NCI-H460 (cell line): Measurements from ENCODE around the gene PARD3. TPM values are rescaled to one million over a fixed set of nuclear protein-coding genes. Genes with fewer than 3 reads are reported as not detected.

Experiments
- DNase-seq: peaks from one replicate; pipeline ENCODE4 v3.0.0-alpha.2; 2016; ENCODE audit warnings: low read depth; ENCODE audit errors: extremely low read depth
- total RNA-seq: library from RNA; depleted of rRNA; stranded (reverse); fragments of >200 nt; shearing (Covaris generic); gene quantifications from 2 replicates; pipeline ENCODE4 v1.2.3, GENCODE V29; 2014

PARD3 gene
- total RNA-seq, 1 experiment from 2014 or later = 75.1 TPM

DNA sequence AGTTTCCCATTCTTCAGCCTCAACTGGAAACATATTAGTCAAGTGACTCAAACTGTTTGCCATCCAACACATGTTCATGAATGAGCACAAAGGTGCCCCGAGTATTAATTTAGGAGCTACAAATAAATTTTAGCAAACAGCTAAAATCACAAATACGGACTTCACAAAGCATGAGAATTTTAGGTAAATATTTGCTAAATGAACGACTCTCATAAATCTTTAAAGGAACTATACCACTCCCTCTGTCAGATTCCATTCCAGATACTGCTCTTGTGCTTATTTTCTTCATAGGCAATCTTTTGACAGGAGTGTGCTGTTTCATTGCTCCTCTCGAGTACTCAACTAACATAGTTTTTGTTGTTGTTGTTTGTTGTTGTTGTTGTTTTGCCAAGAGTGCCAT is 330.9 kb downstream of the PARD3 start:
- DNase-seq = no peak

DNA sequence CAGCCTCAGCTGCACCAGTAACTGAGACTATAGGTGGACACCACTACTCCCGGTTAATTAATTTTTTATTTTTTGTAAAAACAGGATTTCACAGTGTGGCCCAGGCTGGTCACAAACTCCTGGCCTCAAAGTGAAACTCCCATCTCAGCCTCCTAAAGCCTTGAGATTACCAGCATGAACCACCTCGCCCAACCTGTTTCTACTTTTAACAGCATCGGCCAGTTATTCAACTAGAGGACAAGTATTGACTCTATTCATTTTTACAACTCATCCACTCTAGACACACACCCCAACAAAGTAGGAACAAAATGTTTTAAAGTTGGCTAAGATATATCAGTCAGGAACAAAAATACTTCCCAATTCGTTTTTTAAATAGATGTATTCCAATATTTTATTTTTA is 334.8 kb downstream of the PARD3 start:
- DNase-seq = no peak

GRCh38 chr10:34479520-34480179 is 335.4 kb downstream of the PARD3 start:
- no peak for DNase-seq

- DNase-seq = no peak
These were observed 337.8 kb downstream of the PARD3 start for GRCh38 chr10:34477249-34477648.

DNA sequence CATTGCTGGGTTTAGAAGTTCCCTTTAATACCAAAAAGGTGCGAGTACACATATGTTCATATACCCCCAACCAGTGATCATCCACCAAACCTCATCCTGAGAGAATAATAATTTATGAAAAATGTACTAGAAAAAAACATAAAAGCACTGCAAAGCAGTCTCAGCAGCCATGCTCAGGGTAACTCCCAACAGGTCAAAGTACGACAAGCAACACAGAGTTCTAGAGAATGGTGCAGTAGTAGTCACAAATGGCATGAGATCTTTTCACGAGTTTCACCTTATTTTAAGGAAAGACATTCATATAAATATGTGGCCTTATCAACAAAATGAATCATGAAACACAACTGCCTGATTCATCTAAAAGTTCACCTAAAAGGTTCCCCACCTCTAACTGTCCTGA is 338.5 kb downstream of the PARD3 start:
- DNase-seq = no peak

GRCh38 chr10:34475786-34476185 is 339.3 kb downstream of the PARD3 start:
- no peak for DNase-seq

DNA sequence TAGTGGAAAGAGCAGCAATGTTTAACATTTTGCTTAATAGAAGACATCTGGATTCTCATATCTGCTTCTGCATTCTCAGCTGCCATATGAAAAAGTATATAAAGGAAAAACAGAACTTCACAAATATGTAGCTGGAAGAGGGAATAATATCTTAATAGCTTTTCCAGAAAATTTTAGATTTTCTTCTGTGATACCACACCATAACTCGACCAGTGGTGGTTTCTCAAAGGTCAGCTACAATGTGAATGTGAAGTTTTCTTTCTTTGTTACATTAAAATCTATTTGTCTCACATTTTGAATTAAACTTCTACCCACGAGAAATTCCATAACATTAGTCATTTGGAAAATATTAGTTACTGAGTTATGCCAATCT is 339.8 kb downstream of the PARD3 start:
- no peak for DNase-seq

DNA sequence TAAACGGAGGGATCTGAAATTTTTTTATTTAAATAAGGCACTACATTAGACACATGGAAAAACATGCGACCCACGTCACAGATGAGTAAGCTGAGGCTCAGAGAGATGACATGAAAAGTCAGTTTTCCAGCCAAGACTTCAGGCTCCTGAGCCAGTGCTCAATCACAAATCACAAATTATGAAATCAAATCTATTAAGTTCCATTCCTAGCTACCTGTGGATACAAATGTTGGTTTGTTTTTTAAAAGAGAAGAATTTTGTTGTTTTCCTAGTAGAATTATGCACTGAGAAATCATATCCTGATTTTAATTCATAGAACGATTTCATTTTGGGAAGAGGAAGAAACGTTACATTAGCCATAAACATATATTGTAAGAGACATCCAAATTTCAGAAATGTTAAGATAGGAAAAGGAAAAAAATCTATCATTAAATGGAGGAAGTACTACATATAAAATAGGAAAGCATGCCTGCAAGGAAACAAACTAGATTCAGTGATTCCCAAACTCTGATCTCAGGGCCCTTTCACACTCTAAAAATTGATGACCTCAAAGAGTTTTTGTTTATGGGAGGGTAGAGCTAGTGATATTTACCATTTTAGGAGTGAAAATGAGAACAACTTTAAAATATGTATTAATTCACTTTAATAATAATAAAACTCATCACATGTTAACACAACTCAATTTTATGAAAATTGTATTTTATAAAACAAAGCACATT is 340.4 kb downstream of the PARD3 start:
- no peak for DNase-seq

- peak; percentile 28 for DNase-seq
These were observed 341.1 kb downstream of the PARD3 start for GRCh38 chr10:34474009-34474376.

DNA sequence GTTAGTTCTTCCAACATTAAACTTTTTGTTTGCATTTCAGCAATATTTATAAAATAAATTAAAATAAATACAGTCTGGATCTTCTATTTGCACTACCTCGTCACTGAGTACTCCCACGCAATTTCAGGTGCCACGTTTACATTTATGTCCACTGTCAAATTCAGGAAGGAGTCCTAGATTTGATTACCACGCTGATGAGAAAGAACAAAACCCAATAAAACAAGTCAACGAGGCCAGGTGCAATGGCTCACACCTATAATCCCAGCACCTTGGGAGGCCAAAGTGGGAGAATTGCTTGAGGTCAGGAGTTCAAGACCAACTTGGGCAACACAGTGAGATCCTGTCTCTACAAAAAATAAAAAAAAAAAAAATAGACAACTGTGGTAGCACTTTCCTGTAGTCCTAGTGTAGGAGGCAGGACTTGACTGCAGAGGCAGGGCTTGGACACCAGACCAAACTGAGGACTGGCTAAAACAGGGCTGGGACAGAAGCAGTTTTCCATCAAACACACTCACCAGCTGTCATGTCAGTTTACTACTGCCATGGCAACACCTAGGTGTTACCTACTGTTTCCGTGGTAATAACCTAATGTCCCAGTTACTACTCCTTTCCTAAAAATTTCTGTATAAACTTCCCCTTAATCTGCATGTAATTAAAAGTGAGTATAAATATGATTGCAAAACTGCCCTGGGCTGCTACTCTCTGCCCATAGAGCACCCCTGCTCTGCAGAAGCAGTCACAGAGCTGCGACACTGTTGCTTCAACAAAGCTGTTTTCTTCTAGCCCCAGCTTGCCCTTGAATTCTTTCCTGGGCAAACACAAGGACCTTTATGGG is 341.7 kb downstream of the PARD3 start:
- DNase-seq = no peak

- no peak for DNase-seq
These were observed 344.8 kb downstream of the PARD3 start for GRCh38 chr10:34470307-34470706.

DNA sequence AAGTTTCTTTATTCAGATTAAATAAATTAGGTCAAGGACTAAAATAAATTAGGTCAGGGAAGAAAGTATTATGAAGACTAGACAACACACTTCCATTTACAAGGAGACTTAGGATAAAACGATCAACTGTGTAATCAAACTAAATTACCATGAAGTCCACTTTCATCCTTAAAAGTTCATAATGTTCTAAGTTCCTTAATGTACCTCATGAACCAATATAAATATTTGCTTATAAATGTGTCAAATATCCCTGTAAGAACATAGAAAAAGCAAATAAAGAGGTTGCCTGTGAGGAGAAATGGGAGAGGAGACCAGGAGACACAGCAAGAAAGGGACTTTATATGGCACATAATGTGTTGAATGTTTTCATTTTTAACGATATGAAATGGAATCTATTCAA is 345.6 kb downstream of the PARD3 start:
- no peak for DNase-seq

GRCh38 chr10:34467902-34468301 is 347.2 kb downstream of the PARD3 start:
- DNase-seq = no peak

- DNase-seq = no peak
These were observed 347.7 kb downstream of the PARD3 start for GRCh38 chr10:34467364-34467763.

GRCh38 chr10:34465678-34466077 is 349.4 kb downstream of the PARD3 start:
- DNase-seq = no peak

DNA sequence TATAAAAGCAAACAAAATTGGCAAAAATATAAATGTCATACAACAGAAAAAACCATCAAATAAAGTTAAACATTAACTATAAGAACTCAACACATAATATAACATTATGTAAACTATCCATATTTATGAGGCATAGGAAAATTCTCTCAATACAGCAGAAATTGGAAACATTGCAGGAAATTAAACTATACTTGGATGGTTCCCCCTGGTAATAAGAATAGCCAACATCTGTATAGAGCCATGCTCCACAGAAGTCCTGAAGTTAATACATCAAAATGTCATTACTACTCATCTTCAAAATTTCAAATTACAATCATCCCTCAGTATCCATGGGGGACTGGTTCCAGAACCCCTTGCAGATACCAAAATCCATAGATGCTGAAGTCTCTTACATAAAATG is 350.5 kb downstream of the PARD3 start:
- DNase-seq = no peak

- DNase-seq = no peak
These were observed 351.1 kb downstream of the PARD3 start for GRCh38 chr10:34464000-34464399.

DNA sequence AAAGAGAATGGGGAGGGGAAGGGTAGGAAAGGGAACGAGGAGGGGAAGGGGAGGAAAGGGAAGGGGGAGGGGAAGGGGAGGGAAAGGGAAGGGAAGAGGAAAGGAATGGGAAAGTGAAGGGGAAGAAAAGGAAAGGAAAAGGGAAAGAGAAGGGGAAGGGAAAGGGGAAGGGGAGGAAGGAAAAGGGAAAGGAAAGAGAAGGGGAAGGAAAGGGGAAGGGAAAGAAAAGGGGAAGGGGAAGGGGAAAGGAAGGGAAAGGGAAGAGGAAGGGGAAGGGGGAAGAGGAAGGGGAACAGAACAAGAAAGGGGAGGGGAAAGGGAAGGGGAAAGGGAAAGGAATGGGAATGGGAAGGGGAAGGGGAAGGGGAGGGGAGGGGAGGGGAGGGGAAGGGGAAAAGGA is 352.1 kb downstream of the PARD3 start:
- DNase-seq = no peak

GRCh38 chr10:34462056-34462455 is 353.0 kb downstream of the PARD3 start:
- DNase-seq = no peak

GRCh38 chr10:34454590-34455261 is 360.4 kb downstream of the PARD3 start:
- DNase-seq = no peak

DNA sequence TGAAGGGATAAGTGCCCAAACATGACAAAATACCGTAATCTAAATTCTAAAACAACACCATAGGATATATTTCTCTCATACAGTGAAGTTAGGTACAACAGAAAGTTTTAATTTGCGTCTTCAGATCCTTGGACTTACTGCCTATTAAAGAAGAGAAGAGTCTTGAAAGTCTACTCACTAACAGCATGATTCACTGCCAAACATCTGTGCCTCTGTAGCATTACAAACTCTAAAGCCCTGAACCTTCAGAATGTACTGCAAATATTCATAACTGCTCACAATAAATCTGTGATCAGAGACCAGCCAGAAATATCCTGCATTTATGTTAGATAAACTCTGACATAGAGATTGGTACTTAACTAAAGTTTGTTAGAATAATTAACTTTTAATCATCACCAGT is 365.3 kb downstream of the PARD3 start:
- DNase-seq = no peak
